RWPE2 (cell line): ENCODE results near the gene ZNF366.

ENCODE experiments used
- ATAC-seq: fragments of 200-7000 bp; cut with Tn5 transposase; 3 replicates; pipeline ENCODE4 v1.9.1; 2021; ENCODE audit warnings: low read depth
- DNase-seq: peaks from one replicate; pipeline ENCODE4 v3.0.0-alpha.2; 2020; ENCODE audit warnings: low spot score
- H3K27ac ChIP-seq: fragments of 450-650 bp; 2 replicates; pipeline ENCODE4 v1.5.1; 2017; ENCODE audit warnings: mild to moderate bottlenecking; ENCODE audit not compliant: poor library complexity, severe bottlenecking
- H3K27me3 ChIP-seq: fragments of 250-450 bp; sonication (Bioruptor Pico); 2 replicates; pipeline ENCODE4 v1.5.1; 2021; ENCODE audit warnings: mild to moderate bottlenecking, moderate library complexity; ENCODE audit not compliant: insufficient read depth, poor library complexity, severe bottlenecking
- H3K36me3 ChIP-seq: fragments of 250-450 bp; sonication (Bioruptor Pico); 2 replicates; pipeline ENCODE4 v1.5.1; 2020; ENCODE audit warnings: low read depth, mild to moderate bottlenecking, moderate library complexity
- H3K4me1 ChIP-seq: fragments of 250-450 bp; sonication (Bioruptor Pico); 2 replicates; pipeline ENCODE4 v1.5.1; 2021; ENCODE audit warnings: mild to moderate bottlenecking, moderate library complexity; ENCODE audit not compliant: insufficient read depth, poor library complexity, severe bottlenecking
- H3K4me3 ChIP-seq: fragments of 250-450 bp; sonication (Bioruptor Pico); 2 replicates; pipeline ENCODE4 v1.5.1; 2021; ENCODE audit warnings: mild to moderate bottlenecking, moderate library complexity; ENCODE audit not compliant: severe bottlenecking
- H3K9me3 ChIP-seq: fragments of 250-450 bp; sonication (Bioruptor Pico); 2 replicates; pipeline ENCODE4 v1.5.1; 2021; ENCODE audit warnings: mild to moderate bottlenecking, moderate library complexity; ENCODE audit not compliant: severe bottlenecking
- TF ChIP-seq, protein P1 (sequence below): fragments of 450-650 bp; IDR thresholded peaks from one replicate; pipeline ENCODE4 v1.5.1; 2017; ENCODE audit warnings: mild to moderate bottlenecking, moderate library complexity; ENCODE audit not compliant: poor library complexity, severe bottlenecking

The ZNF366 gene

DNA sequence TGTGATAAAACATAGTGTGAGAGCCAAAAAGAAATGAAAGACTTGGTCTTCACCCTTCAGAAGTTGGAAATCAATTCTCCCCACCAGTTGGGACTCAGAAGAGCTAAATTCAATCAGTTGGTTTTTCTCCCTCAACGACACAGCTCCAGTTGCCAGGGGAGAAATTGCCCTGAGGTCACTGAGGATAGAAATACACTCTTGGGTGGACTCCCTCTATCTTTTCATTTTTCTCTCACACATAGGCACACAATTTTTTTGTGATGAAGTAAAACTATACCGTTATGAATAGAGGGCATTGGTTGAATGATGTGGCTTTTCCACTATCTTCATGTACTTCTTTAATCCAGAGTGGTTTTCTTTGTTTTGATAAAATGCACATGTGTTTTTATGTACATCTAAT lies 80.2 kb downstream of the ZNF366 start:
- Histone ChIP-seq H3K27me3 (no peaks in the 10 kb centered on the region), H3K36me3 (no peaks in the 10 kb centered on the region), H3K27ac (no peak overlapping the region), H3K4me3 (no peak overlapping the region), H3K9me3 (no peaks in the 10 kb centered on the region), H3K4me1 (no peaks in the 10 kb centered on the region)
- DNase-seq, result no peak
- TF ChIP-seq, protein P1, sequence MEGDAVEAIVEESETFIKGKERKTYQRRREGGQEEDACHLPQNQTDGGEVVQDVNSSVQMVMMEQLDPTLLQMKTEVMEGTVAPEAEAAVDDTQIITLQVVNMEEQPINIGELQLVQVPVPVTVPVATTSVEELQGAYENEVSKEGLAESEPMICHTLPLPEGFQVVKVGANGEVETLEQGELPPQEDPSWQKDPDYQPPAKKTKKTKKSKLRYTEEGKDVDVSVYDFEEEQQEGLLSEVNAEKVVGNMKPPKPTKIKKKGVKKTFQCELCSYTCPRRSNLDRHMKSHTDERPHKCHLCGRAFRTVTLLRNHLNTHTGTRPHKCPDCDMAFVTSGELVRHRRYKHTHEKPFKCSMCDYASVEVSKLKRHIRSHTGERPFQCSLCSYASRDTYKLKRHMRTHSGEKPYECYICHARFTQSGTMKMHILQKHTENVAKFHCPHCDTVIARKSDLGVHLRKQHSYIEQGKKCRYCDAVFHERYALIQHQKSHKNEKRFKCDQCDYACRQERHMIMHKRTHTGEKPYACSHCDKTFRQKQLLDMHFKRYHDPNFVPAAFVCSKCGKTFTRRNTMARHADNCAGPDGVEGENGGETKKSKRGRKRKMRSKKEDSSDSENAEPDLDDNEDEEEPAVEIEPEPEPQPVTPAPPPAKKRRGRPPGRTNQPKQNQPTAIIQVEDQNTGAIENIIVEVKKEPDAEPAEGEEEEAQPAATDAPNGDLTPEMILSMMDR, result no peak
- no peak for ATAC-seq

DNA sequence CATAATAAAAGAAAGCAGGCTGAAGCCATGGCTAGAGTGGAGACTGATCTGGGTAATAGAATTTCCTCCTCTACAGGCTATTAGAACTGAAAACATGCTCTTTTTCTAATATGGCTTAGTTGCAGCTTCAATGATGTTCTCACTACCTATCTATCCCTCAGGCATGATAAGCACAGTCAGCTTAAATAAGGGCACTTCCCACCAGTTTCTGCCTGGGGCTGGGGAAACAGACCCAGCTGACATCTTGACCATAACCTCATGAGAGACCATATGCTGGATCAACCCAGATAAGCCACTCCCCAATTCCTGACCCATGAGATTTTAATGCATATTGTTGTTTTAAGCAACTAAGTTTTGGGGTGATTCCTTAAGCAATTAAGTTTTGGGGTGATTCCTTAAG lies 81.2 kb downstream of the ZNF366 start:
- H3K27ac ChIP-seq, result no peak overlapping the region
- no peak overlapping the region for H3K4me3 ChIP-seq
- no peaks in the 10 kb centered on the region for H3K9me3 ChIP-seq
- ATAC-seq (no peak), DNase-seq (no peak)
- H3K4me1 ChIP-seq, result no peaks in the 10 kb centered on the region
- TF ChIP-seq, protein P1, result no peak
- H3K36me3 ChIP-seq, result no peaks in the 10 kb centered on the region
- no peaks in the 10 kb centered on the region for H3K27me3 ChIP-seq

DNA sequence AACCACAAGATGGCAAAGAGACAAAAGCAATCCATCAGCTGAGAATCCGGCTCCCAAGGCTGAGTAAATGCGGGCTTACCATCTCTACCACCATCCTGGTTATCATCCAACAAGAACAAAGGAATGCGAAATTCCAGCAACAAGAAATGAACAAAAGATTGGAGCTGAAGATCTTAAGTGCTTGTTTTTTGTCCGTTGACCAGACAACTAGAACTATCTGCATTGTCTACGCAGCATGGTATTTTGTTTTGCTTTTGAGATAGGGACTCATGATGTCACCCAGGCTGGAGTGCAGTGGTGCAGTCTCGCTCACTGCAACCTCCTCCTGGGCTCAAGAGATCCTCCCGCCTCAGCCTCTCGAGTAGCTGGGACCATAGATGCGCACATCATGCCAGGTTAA lies 88.9 kb downstream of the ZNF366 start:
- no peaks in the 10 kb centered on the region for H3K36me3 ChIP-seq
- H3K27me3 ChIP-seq, result no peaks in the 10 kb centered on the region
- TF ChIP-seq, protein P1, result no peak
- H3K4me1 ChIP-seq, result no peaks in the 10 kb centered on the region
- no peak for DNase-seq
- no peaks in the 10 kb centered on the region for H3K9me3 ChIP-seq
- no peak overlapping the region for H3K27ac ChIP-seq
- ATAC-seq, result no peak
- H3K4me3 ChIP-seq, result no peak overlapping the region

DNA sequence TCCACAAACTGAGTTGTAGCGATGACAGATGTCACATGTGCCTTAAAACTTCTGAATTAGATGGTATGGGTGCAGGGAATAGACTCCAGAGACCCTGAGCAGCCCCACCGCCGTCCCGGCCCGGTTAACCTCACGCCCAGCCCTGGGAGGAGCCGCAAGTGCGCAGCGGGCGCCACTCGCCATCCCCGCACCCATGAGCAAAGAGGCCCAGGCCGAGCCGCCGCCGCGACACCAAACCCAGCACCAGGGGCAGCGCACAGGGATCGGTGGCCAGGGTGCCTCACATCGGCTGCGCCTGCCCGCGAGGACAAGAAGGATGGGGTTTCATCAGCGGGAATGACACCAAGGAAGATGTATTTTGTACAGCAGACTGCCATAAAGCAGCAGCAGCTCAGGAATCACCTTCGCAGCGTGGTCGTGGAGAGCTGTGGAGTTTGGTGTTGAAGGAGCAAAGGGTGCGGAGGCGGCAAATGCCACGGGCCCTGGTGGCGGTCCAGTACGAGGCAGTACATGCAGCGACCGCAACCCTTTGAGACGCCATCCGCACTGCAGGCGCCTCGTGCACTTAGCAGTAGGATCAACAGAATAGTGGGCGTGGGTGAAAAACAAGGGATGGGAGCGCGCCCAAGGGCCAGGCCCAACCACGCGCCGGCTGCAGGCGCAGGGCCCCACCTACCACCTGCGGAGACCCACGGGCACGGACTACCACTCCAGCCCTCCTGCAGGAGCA lies 89.7 kb downstream of the ZNF366 start:
- ATAC-seq, result no peak
- Histone ChIP-seq H3K4me3 (no peak overlapping the region), H3K36me3 (no peaks in the 10 kb centered on the region), H3K27ac (no peak overlapping the region), H3K4me1 (no peaks in the 10 kb centered on the region), H3K9me3 (no peaks in the 10 kb centered on the region), H3K27me3 (no peaks in the 10 kb centered on the region)
- no peak for DNase-seq
- TF ChIP-seq, protein P1, result no peak

DNA sequence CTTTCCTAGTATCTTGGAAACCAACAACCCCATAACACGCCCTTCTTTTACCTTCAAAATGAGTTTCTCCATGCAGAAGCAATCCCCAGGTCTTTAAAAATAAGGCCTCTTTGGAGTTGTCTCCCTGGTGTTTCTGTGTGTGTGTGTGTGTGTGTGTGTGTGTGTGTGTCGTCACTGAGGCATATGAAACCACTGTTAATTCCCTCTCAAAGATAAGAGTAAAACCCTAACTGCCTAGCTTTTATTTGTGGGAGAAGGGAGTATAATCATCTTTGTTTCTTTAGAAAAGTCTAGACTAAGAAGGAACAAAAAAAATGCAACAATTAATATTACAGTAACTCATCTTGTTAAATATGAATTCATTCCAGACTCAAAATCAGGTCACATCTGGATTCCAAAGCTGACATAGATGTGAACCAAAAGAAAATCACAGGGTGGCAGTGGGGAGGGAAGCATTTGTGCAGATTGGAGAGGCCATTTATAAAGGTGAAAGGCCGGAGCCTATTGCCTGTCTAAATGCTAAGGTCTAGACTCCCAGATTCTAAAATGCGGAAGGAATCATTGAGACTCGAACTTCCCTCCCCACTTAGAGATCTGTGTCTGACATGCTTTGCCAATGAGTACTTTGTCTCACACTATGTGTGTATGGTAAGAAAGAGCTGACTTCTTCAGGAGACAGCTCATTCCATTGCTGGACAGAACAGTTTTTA lies 91.4 kb downstream of the ZNF366 start:
- H3K4me3 ChIP-seq, result no peak overlapping the region
- DNase-seq (no peak), ATAC-seq (no peak)
- H3K27me3 ChIP-seq, result no peaks in the 10 kb centered on the region
- no peaks in the 10 kb centered on the region for H3K4me1 ChIP-seq
- no peaks in the 10 kb centered on the region for H3K9me3 ChIP-seq
- H3K36me3 ChIP-seq, result no peaks in the 10 kb centered on the region
- no peak overlapping the region for H3K27ac ChIP-seq
- TF ChIP-seq, protein P1, result no peak
